GM18858 (cell line): Measurements from ENCODE around the gene NCOA7.

ENCODE experiments used
- ATAC-seq: cut with Tn5 transposase; IDR thresholded peaks from one replicate; pipeline ENCODE4 v1.9.1; 2021; ENCODE audit not compliant: unreplicated experiment

The NCOA7 gene, protein sequence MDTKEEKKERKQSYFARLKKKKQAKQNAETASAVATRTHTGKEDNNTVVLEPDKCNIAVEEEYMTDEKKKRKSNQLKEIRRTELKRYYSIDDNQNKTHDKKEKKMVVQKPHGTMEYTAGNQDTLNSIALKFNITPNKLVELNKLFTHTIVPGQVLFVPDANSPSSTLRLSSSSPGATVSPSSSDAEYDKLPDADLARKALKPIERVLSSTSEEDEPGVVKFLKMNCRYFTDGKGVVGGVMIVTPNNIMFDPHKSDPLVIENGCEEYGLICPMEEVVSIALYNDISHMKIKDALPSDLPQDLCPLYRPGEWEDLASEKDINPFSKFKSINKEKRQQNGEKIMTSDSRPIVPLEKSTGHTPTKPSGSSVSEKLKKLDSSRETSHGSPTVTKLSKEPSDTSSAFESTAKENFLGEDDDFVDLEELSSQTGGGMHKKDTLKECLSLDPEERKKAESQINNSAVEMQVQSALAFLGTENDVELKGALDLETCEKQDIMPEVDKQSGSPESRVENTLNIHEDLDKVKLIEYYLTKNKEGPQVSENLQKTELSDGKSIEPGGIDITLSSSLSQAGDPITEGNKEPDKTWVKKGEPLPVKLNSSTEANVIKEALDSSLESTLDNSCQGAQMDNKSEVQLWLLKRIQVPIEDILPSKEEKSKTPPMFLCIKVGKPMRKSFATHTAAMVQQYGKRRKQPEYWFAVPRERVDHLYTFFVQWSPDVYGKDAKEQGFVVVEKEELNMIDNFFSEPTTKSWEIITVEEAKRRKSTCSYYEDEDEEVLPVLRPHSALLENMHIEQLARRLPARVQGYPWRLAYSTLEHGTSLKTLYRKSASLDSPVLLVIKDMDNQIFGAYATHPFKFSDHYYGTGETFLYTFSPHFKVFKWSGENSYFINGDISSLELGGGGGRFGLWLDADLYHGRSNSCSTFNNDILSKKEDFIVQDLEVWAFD

DNA sequence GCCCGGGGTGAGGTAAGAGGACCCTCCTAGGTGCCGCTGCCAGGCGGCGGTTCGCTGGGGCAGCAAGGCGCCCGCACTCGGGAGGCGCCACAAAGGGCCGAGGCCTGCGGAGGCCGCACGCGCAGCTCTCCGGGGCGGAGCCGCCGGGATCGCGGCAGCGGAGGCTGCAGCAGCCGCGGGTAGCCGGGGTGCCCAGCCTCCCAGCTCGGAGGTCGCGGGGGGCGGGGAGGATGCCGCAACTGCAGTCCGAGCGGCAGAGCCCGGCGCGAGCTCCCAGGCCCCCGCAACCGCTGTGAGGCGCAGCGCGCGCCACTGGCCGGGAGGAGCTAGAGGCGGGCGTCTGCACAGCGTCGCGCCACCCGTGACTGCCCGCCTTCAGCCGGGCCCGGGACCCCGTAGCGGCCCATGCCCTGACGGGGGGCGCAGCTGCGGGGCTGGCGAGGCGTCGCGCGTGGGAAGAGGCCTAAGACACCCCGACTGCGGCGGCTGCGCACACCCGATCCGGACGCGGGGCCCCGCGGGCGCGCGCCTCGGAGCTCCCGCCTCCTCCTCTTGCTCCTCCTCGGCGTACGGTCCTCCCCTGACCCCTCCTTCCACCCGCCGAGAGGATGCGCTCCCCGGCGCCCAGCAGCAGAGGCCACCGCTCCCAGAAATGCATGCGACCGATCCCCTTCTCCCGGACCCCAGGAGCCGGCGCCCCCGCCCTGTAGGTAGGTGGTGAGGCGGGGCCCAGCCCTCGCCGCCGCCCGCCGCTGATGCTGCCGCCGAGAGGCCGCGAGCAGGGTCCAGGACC, at the start of gene NCOA7:
Gene NCOA7 (plus strand): TSS at position 603 of the 793 bp plus-strand sequence. CDS start 24,395 bp downstream, outside the sequence.
- ATAC-seq, result peak; percentile 53

DNA sequence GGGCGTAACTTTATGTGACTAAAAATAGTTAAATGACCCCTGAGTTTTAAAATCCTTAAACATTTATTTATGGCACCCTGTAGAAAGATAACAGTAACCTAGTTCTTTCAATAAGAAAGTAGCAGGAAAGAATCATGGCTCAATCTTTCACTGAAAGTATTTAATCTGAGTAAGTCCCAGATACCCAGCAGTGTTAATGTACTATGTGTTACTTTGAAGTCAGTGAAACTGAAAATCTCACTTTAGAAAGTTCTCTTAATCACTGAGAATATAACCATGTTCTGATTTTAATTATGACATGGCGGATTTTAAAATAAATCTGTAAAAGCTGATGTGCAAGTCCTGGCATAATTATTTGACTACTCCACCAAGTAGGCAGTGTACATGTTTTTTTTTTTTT, 49.4 kb upstream of the NCOA7 start:
- no peak for ATAC-seq

DNA sequence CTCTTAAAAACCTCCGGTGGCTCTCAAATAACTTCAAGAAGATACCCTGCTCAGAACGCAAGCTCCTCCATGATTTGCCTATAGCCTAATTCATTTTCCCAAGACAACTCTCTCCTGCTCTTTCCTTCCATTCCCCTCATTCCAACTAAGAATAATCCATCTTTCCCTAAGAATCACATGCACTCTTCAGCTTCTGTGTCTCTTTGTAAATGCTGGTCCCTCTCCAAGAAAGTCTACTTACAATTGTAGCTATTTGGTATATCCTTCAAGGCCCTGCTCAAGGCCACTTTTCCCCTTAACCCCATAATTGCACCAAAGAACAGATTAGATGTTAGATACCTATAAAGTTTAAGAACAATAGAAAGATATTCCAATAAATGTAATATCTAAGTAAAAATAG, 48.7 kb upstream of the NCOA7 start:
- no peak for ATAC-seq

DNA sequence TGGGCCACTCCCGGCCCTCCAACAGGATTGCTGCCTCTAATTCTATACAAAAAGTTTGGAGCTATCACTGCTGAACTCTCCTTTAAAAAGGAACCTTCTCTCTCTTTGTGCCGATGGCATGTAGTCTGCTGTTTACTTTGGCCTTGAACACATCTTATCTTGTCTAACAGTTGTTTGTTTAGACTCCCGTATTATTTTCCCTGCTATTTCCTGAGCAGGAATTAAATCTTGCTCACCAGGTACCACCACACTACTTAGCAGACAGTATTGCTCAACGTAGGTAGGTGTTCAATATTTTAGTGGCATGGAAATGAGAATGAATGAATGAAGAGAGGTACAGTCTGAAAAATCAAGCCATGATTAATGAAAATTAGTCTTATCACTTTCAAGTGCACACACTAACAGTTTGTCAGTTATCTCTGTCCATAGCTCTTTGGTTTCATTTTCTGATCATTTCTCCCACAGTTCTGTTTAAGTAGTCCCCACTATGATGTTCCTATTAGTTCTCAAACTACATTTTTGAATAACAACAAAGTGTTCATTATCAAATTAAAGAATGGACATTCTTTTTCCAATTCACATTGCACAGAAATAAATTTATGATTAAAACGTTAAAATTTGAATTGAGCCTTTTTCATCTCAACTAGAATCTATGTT, 48.2 kb upstream of the NCOA7 start:
- ATAC-seq, result no peak

DNA sequence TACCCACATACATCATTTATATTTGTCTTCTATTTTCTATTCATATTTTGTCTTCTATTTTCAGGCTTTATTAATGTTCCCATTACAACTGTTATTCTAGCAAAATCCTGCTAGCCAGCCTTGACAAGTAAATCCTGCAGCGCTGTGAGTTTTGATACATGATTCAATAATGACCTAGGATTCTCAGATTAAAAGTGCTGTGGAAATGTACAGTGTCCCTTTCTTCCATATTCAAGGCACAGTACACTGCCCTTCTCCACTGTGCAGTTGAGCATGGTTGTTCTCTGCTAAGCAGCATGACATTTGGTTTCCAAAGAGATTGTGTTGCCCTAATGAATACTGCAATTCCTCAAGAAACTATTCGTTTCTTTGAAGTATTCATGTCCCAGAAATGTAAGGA, 47.2 kb upstream of the NCOA7 start:
- no peak for ATAC-seq

DNA sequence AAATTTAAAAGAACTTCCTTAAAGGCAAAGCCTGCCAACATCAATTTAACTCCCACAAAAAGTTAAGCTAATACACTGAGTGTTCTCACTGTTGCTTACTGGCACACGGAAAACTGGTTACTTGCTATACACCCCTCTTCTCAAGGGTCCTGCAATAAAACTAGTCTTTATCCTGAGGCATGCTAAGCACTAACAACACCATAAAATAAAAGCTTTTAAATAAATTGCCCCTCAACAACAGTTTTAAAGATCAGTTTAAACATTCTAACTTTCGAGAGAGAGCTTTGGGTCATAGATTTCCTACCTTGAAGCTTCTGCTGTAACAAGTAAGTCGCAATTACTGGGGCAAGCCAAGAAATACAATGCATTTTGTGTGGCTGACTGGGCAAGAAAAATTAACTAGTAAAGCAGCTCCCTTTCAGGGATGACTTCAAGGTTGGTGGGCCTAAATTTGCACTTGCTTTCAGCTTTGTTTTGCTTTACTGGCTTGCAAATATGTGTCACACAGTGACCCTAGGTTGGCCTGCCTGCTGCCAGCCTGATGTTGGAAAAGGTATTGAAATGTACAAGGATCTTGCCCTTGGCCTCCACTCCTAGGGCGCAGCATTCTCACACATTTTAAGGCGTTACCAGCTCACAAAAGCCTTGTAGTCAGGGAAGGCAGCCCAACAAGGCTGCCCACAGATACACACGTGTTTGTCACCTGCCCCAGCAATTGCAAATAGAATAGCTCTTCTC, 45.3 kb upstream of the NCOA7 start:
- no peak for ATAC-seq

DNA sequence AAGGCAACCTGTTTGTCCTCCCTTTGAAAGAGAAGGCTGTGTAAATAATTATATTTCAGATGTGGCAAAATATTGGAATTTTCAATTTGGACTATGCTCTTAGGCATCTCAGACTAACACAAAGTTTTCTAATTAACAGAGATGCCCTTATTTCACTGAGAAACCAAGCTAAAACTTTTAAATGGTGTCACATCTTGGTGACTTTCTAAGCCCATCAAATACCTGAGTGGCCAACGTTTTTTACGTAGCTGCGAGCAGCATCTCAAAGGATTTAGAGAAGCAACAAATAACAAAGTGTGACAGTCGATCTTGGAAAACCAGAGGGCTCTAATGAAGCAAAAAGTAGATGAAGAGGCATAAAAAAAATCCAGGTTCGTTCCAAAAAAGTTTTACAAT, 44.7 kb upstream of the NCOA7 start:
- no peak for ATAC-seq

DNA sequence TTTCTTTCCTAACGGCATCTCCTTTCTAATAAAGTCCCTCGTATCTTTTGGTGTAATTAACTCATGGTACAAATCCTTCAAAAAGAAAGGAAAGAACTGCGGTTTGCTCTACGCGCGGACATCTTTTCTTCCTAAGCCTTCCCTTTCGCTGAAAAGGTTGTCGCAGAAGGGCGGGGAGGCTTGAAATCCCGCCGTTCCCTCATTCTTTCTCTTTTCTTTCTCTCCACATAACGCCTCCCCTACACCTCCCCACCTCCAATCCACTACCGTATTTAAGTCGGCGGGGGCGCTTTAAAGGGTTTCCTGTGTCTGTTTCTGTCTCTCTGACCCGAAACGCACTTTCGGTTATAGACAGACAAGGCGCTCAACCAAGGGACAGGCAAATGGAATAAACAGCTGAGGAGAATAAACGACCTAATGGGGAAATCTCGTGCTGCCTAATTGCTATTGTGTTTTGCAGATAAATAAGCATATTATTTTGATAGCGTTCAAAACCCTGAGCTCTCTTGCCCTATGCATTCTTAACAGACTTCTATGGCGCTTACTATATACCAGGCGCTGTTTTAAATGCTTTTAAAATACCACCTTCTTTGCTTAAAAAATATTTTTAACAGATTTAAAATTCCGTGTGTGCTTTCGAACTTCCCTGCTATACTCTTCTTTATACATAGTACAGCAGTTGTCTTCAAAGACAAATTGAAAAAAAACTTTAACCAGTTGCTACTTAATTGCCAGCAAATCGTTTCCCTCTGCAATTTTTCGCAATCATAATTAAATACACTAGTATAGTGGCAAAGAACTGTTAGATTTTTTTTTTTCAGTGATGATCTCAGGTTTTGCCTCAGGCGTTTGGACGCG, 43.8 kb upstream of the NCOA7 start:
- ATAC-seq, result peak; percentile 64

DNA sequence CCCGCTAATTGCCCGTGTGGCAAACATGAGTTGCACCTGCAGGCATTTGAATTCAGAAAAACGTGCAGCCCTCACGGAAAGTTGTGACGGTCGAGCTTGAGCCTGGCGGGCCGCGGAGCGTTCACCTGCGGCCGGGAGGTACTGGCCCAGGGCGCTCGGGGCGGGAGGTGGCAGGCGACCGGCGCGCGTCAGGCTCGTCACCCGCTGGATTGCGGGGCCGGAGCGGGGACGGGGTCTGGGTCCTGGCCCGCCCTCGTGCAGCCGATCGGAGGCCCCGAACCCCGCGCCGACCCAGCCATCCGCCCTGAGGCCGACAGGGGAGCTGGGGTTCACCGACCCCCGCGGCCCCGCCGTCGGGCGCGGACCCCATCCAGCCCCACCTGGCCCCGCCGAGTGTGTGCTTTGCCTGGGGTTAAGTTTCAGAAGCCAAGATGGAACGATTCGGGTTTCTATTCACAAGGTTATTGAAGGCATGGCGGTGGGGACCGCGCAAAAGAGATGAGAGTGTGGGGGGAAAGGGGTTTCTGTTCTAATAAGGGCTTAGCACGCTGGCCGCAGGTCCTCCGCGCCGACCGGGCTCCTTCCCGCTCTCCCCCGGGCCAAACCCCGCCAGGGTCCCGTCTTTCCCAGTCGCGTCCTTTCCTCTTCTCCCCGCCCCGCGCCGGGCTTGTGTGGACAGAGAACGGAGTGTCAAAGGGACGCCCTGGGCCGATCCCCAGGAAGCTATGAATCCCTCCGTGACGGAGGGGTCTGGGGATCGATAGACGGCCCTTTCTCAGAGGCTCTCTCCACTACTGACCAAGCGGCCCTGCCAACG, 43.0 kb upstream of the NCOA7 start:
- no peak for ATAC-seq

DNA sequence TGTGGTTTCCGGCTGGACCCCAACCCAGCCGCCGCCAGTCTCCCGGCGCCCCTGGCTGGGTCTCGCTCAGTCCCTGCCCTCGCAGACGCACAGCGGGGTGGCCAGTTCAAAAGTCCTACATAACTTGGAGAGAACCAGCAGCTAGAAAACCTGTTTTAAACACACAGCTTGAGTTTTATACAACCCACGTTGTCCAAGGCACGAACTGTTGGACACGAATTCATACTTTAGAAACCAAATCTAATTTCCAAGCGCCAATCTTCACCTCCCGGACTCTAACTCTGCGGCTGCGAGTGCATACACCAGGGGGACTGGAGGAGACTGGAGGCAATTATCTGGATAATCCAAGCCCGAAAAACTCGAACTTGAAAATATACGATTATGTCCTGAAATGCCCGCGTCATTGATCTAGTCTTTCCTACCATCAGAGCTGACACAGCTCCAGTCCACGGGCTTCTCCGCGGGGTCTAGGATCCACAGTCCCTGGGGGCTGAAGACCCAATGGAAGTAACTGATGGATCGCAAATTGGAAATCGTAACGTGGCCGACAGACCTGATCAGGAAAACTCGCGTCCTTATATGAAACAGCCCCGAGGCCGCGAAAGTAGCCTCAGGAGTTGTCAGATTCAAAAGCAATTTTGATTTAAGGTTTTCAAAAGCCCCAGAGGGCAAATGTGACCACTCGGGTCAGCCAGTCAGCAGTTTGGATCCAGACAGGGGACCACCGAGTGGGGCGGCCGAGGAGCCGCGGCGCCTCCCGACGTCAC, 42.2 kb upstream of the NCOA7 start:
- no peak for ATAC-seq

DNA sequence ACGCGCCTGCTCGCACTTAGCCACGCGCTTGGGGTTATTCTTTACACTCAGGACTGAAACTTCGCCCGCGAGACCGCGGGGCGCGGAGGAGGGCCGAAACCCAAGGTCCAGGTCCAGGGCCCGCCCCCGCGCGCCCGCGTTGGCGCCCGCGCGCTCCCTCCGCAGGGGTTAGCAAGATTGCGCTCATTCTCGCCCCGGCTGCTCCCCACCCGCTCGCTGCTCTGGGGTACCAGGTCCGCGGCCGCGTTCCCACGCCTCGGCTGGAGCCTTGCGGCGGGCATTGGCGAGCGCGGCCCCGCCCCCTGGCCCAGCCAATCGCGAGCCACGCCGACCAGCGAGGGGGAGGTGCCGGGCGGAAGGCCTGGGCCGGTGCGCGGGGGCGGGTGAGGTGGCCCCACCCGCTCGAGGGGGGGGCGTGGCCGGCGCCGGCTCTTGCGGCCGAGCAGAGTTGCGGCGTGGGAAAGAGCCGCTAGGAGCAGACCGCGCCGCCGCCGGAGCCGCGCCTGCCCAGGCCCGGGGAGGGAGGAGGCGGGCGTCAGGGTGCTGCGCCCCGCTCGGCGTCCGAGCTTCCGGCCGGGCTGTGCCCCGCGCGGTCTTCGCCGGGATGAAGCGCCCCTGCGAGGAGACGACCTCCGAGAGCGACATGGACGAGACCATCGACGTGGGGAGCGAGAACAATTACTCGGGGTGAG, 41.4 kb upstream of the NCOA7 start, which contains the start of gene HEY2:
Gene HEY2 (plus strand): TSS at position 460 of the 692 bp plus-strand sequence. CDS start 145 bp downstream, at position 605.
- ATAC-seq, result peak; percentile 65

DNA sequence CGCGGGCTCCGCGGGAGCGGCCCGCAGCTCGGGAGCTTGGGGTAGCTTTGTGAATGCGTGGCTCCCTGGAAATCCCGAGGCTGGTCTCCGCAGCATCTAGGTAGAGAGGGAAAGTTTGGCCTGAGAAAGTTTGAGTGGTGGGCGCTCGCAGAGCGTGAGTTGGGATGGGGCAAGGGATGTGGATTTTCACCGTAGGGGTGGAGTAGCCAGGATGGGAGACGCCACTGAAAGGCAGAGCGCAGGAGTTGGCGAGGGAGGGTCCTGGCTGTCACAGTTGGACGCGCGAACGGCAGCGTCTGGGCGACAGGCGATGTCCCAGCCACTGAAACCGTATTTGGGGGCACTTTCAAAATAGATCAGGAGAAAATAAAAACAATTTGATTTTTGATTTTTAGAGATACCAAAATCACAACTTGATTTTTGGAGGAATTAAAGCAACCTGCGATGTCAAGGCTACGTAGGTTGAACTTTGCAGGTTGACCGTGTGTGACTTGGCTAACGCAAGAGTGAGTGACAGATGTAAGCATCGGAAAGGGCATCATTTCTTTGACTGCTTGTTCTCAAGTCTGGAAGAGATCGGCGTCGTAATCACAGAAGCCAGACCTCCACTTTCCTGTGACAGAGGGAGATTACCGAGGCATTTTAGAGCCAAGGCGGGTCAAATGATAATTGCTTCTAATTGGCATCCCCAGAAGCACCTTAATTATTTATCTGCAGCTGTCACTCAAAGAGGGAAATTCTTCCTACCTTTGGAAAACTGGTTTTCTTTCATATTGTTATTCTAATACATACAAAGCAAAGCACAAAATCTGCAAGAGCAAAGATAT, 40.7 kb upstream of the NCOA7 start:
- ATAC-seq, result no peak

DNA sequence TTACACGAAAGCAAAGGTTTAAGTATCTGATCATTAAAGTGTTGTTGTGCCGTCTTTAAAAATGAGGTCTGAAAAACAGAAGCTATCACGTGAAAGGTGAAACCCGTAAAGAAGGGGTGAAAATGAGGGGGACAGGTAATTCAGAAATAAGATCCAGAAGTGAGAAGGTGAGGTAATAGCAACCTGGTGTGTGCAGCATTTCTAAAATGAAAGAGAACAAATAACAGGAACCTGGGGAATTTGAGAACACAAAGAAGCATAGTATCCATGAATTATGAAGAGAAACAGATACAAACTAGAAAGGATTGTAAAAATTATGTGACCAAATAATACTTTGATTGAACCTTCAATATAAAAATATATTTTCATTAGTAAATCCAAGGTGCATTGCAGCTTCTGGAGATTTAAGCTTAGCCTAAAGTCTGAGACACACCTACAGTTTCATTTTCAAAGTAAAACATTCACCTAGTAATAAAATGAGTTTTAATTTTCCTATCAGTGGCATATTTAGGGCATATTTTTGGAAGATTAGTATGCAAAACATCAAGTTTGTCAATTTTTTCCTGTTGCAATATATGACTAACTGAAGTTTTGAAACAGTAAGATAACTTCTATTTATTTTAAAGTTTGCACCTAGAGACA, 39.9 kb upstream of the NCOA7 start:
- ATAC-seq, result no peak

DNA sequence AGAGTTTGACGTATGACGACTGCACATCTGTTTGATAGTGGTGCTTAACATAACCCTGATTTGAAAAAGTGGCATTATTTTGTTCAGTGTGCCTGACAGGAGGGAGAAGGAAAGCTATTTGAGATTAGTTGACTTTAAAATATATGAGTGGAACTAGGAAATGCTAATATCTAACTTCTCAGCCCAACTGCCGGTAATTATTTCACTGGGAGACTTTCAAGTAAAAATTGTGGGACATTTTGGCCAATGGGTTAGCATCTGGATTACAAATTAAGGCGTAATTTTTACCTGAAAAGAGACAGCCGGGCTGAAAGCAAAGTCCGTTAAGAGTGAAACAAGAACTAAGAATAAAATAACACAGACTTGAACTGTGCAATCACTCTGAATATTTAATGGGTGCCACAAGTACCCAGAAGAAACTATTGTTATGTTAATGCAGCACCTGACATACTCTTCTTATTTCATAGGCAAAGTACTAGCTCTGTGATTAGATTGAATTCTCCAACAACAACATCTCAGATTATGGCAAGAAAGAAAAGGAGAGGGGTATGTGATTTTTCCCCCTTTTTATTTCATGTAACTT, 39.3 kb upstream of the NCOA7 start:
- ATAC-seq, result no peak

DNA sequence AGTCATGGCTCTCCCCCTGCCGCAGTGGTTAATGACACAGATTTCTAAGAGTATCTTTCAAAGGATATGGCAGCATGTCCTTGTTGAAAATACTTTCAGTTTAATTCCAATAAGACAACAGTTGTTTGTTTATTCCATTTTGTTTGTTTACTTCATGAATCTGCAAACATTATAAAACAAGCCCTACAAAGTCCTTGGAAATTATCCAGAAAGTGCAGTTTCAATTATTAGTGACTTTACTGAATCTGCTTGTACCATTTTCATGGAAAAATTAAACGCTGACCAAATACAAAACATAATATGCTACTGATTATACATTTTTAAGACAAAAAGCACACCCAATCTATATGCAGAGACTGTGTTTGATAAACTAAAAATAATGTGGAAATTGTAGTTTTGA, 38.0 kb upstream of the NCOA7 start:
- ATAC-seq, result no peak
